Fibroblast of mammary gland (primary cell): ENCODE measurements around the gene F8.
"Not testable (repeated sequence)": the region's sequence is repeated elsewhere in the genome, so short reads cannot be mapped to it uniquely, and the experiment has no call there.

Experiments
- DNase-seq: peaks from one replicate; pipeline ENCODE4 v3.0.0-alpha.2; 2010; ENCODE audit warnings: low read depth
- H3K4me3 ChIP-seq: 2 replicates; pipeline ENCODE4 v1.5.1; 2011; ENCODE audit warnings: low read depth, mild to moderate bottlenecking, low read length, moderate library complexity; ENCODE audit not compliant: control insufficient read depth
- CTCF ChIP-seq: conservative IDR thresholded peaks from 2 replicates; pipeline ENCODE4 v1.5.1; 2011; ENCODE audit warnings: low read depth, low read length, inconsistent platforms; ENCODE audit not compliant: control insufficient read depth, insufficient read depth

Gene F8

GRCh38 chrX:154986826-154987575, 35.5 kb downstream of the F8 start:
- DNase-seq: peak; percentile 2
- H3K4me3 ChIP-seq: no peak overlapping the region
- TF ChIP-seq CTCF: no peak

- H3K4me3 ChIP-seq: no peak overlapping the region
- DNase-seq: no peak
- no peak for TF ChIP-seq CTCF
Observed at GRCh38 chrX:154981116-154981411, 41.5 kb downstream of the F8 start.

DNA sequence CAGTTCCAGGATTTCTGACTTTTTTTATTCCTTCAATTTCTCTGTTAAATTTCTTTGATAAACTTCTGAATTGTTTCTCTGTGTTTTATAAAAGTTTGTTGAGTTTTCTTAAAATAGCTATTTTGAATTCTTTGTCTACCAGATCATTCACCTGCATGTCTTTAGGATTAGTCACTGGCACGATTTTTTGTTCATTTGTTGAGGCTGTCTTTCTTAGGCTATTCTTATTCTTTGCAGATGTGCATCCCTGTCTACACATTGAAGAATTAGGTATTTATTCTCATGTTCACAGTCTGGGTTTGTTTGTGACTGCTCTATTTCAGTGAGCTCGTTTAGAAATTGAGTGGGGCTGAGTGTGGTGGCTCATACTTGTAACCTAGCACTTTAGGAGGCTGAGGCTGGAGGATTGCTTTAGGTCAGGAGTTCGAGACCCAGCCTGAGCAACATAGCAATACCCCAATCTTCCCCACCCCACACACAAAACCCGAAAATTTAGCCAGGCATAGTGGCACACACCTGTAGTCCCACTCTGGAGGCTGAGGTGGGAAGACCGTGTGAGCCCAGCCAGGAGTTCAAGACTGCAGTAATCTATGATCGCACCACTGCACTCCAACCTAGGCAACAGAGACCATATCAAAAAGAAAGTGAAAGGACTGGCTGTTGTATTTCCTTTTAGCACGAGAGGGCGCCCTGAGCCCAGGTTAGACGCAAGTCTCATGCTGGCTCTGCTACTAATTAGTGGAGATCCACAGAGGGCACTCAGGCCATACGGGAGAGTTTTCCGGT, 42.0 kb downstream of the F8 start:
- peak; percentile 66 for DNase-seq
- H3K4me3 ChIP-seq: peak overlapping the region; percentile 47

DNA sequence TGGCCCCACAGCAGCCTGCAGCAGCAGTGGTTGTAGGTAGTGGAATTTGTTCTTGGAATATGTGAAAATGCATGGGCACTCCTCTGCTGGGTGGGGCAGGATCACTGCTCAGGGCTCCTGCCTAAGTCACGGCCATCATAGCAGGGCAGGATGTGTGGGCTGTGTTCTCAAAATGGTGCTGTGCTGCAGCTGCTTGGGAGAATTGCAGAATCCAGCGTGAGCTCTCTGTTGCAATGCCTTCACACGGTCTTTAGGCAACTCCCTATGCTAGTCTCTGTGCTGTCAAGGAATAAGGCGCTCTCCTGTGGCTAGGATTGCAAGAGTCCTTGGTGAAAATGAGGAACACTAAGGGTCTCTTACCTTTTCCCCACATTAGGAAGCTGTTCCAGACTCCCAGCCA, 42.9 kb downstream of the F8 start:
- DNase-seq: no peak
- TF ChIP-seq CTCF: no peak

More for the DNA sequence above, 42.0 kb downstream of the F8 start:
- peak; percentile 56 for TF ChIP-seq CTCF

DNA sequence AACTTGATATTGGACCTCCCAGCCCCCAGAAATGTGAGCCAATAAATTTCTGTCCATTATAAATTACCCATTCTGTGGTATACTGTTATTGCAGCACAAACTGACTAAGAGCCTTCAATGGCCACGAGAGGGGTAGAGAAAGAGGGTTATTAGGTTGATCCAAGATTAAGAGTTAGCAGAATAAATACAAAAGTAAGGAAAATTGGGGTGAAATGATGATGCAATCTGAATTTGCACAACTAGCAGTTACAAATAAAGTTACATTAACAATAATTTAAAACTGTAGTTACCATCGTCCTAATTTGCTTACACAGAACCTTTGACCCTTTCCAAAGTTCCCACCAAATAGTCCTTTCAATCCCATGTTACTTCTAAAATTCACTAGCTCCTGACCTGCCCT, 54.2 kb downstream of the F8 start:
- H3K4me3 ChIP-seq: no peak overlapping the region
- no peak for DNase-seq
- TF ChIP-seq CTCF: no peak

More for the DNA sequence above, 42.9 kb downstream of the F8 start:
- H3K4me3 ChIP-seq: no peak overlapping the region

GRCh38 chrX:154967603-154968002, 54.9 kb downstream of the F8 start:
- DNase-seq: peak; percentile 35
- TF ChIP-seq CTCF: no peak
- H3K4me3 ChIP-seq: no peak overlapping the region

DNA sequence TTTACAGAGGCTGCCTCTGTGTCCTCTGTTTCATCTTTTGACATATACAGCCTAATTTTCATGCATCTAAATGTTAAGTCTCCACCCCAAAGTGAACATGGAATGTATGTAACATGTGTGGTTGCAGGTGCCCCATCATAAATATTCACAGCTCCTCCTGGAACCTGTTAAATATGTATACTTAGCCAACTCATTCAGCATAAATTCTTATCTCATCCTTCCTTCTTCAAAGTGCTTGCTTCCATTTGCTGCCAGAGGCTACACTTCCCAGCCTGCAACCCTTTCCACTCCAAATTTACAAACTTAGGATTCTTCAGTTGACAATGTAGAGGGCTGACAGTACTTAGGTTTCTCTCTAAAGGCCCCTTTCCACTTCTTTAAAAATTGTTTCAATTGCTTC, 60.6 kb downstream of the F8 start:
- no peak for DNase-seq
- no peak overlapping the region for H3K4me3 ChIP-seq
- no peak for TF ChIP-seq CTCF

- H3K4me3 ChIP-seq, DNase-seq: not testable (repeated sequence)
Observed at GRCh38 chrX:154955799-154956198, 66.7 kb downstream of the F8 start.

DNA sequence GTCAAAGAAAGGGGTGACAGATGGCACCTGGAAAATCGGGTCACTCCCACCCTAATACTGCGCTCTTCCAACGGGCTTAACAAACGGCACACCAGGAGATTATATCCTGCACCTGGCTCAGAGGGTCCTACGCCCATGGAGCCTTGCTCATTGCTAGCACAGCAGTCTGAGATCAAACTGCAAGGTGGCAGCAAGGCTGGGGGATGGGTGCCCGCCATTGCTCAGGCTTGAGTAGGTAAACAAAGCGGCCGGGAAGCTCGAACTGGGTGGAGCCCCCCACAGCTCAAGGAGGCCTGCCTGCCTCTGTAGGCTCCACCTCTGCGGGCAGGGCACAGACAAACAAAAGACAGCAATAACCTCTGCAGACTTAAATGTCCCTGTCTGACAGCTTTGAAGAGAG, 83.3 kb downstream of the F8 start:
- not testable (repeated sequence) for DNase-seq, H3K4me3 ChIP-seq

GRCh38 chrX:154924771-154925170, 97.8 kb downstream of the F8 start:
- H3K4me3 ChIP-seq, DNase-seq: not testable (repeated sequence)
